Thoracic aorta (tissue), 2 donors: Measurements from ENCODE around the gene STRIP1. TPM values are rescaled to one million over a fixed set of nuclear protein-coding genes. Genes with fewer than 3 reads are reported as not detected.

Experiments
- ATAC-seq: fragments of 150-250 bp; one replicate; pipeline ENCODE4 v1.8.0; 2017; ENCODE audit warnings: low read depth; ENCODE audit not compliant: insufficient number of reproducible peaks, low FRiP score
- DNase-seq: peaks from one replicate; pipeline ENCODE4 v3.0.0-alpha.2; 2020; ENCODE audit warnings: low spot score
- H3K27ac ChIP-seq, 2 donors: fragments of 200-600 bp; sonication (generic); 1 replicate in 1 of 2; 2 replicates in 1 of 2; pipeline ENCODE4 v1.5.1; 2016; ENCODE audit warnings: mild to moderate bottlenecking in 2 of 2, moderate library complexity in 2 of 2
- H3K27me3 ChIP-seq: fragments of 200-600 bp; sonication (generic); replicated peaks from 2 replicates; pipeline ENCODE4 v1.6.0; 2016; ENCODE audit warnings: mild to moderate bottlenecking; ENCODE audit not compliant: insufficient read depth
- H3K36me3 ChIP-seq: fragments of 200-600 bp; sonication (generic); one replicate; pipeline ENCODE4 v1.5.1; 2016
- H3K4me1 ChIP-seq, 2 donors: fragments of 200-600 bp; sonication (generic); 1 replicate in 1 of 2; 2 replicates in 1 of 2; pipeline versions ENCODE4 v1.5.1 to v1.6.0; 2016; ENCODE audit warnings: low read depth in 2 of 2, mild to moderate bottlenecking in 1 of 2; ENCODE audit not compliant: control insufficient read depth in 1 of 2
- H3K4me3 ChIP-seq: fragments of 200-600 bp; sonication (generic); 2 replicates; pipeline ENCODE4 v1.5.1; 2016; ENCODE audit warnings: mild to moderate bottlenecking
- H3K9me3 ChIP-seq: fragments of 200-600 bp; sonication (generic); 2 replicates; pipeline ENCODE4 v1.5.1; 2016
- CTCF ChIP-seq: fragments of 200-600 bp; sonication (generic); IDR thresholded peaks from one replicate; pipeline ENCODE4 v1.5.1; 2019; ENCODE audit warnings: antibody characterized with exemption
- total RNA-seq, 2 donors: library from RNA; depleted of rRNA; stranded (reverse); fragments of >200 nt; gene quantifications; one replicate each; pipeline versions ENCODE4 v1.1.0 to v1.2.3, GENCODE V29; 2016

STRIP1 gene
- total RNA-seq, 2 donors from 2014 or later, result 38.4 to 61.6 TPM

GRCh38 chr1:110081061-110081460 is 46.6 kb downstream of the STRIP1 start:
- Histone ChIP-seq H3K4me1 (peaks cover 0 to 11% of the 10 kb centered on the region in 2 donors), H3K4me3 (no peak overlapping the region), H3K9me3 (no peaks in the 10 kb centered on the region), H3K36me3 (no peaks in the 10 kb centered on the region), H3K27ac (no peak overlapping the region), H3K27me3 (no peaks in the 10 kb centered on the region)
- no peak for TF ChIP-seq CTCF
- ATAC-seq (no peak), DNase-seq (no peak)

GRCh38 chr1:110082477-110082876 is 48.1 kb downstream of the STRIP1 start:
- ATAC-seq, result no peak
- Histone ChIP-seq H3K36me3 (no peaks in the 10 kb centered on the region), H3K4me1 (peaks cover 0 to 11% of the 10 kb centered on the region in 2 donors), H3K27me3 (no peaks in the 10 kb centered on the region), H3K27ac (no peak overlapping the region), H3K9me3 (no peaks in the 10 kb centered on the region), H3K4me3 (no peak overlapping the region)
- no peak for TF ChIP-seq CTCF
- no peak for DNase-seq

GRCh38 chr1:110083061-110083865 is 48.8 kb downstream of the STRIP1 start:
- Histone ChIP-seq H3K4me3 (peak overlapping the region; percentile 81), H3K36me3 (no peaks in the 10 kb centered on the region), H3K9me3 (no peaks in the 10 kb centered on the region), H3K27me3 (no peaks in the 10 kb centered on the region), H3K4me1 (peaks cover 0 to 11% of the 10 kb centered on the region in 2 donors), H3K27ac (no peak overlapping the region)
- DNase-seq (no peak), ATAC-seq (no peak)
- TF ChIP-seq CTCF, result no peak

GRCh38 chr1:110083866-110084226 is 49.4 kb downstream of the STRIP1 start:
- H3K27ac ChIP-seq, result peak overlapping the region; percentile 58 to 71
- no peaks in the 10 kb centered on the region for H3K9me3 ChIP-seq
- no peak for DNase-seq
- H3K4me1 ChIP-seq, result peaks cover 0 to 11% of the 10 kb centered on the region in 2 donors
- H3K36me3 ChIP-seq, result no peaks in the 10 kb centered on the region
- no peak for ATAC-seq
- H3K4me3 ChIP-seq, result peak overlapping the region; percentile 81
- TF ChIP-seq CTCF, result no peak
- H3K27me3 ChIP-seq, result no peaks in the 10 kb centered on the region

- peak overlapping the region; percentile 58 to 71 for H3K27ac ChIP-seq
- peak overlapping the region; percentile 81 for H3K4me3 ChIP-seq
- H3K27me3 ChIP-seq, result no peaks in the 10 kb centered on the region
- peaks cover 0 to 11% of the 10 kb centered on the region in 2 donors for H3K4me1 ChIP-seq
- H3K36me3 ChIP-seq, result no peaks in the 10 kb centered on the region
- H3K9me3 ChIP-seq, result no peaks in the 10 kb centered on the region
- ATAC-seq, result no peak
- TF ChIP-seq CTCF, result no peak
- no peak for DNase-seq
These were observed 50.0 kb downstream of the STRIP1 start for GRCh38 chr1:110084227-110085078.
